HuH-7 (cell line): ENCODE results near the gene ADGRL3.

Experiments
- DNase-seq: peaks from one replicate; pipeline ENCODE4 v3.0.0; 2011; ENCODE audit warnings: low spot score

ADGRL3 gene

GRCh38 chr4:61200187-61200915, at the start of gene ADGRL3:
Gene ADGRL3 (plus strand): TSS chr4:61200326.
- DNase-seq = peak; percentile 15

- DNase-seq = no peak
These were observed 47.7 kb upstream of the ADGRL3 start for GRCh38 chr4:61152433-61152832.

DNA sequence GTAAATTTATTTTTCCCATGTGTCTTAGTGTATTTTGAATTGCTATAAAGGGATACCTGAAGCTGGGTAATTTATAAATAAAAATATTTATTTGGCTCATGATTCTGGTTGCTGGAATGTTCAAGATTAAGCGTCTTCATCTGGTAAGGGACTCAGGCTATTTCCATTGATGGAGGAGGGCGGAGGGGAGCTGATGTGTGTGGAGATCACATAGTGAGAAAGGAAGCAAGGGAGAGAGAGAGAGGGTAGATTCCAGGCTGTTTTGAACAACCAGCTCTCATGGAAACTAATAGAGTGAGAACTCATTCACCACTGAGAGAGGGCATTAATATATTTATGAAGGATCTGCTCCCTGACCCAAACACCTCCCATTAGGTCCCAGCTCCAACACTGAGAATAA, 39.6 kb upstream of the ADGRL3 start:
- no peak for DNase-seq

GRCh38 chr4:61162116-61162515, 38.0 kb upstream of the ADGRL3 start:
- no peak for DNase-seq

DNA sequence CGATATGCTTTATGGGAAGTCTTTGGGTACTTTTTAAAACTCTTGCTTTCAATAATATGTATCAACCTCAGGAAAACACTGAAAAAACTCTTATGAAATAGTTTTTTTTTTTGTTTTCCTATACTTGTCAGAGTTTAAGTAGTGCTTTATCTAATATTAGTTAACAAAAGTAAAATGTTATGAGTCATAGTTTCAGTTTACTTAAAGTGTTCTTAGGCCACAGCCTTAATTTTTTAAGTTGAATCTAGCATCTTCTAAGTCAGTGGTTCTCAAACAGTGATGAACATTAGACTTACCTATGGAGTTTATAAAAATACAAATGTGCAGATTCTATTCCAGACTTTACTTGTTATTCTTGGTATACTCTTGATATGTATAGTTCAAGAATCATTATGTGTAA, 26.3 kb upstream of the ADGRL3 start:
- no peak for DNase-seq

- no peak for DNase-seq
These were observed 24.6 kb upstream of the ADGRL3 start for GRCh38 chr4:61175495-61175894.

GRCh38 chr4:61177367-61177766, 22.8 kb upstream of the ADGRL3 start:
- no peak for DNase-seq

GRCh38 chr4:61180405-61180804, 19.7 kb upstream of the ADGRL3 start:
- no peak for DNase-seq

DNA sequence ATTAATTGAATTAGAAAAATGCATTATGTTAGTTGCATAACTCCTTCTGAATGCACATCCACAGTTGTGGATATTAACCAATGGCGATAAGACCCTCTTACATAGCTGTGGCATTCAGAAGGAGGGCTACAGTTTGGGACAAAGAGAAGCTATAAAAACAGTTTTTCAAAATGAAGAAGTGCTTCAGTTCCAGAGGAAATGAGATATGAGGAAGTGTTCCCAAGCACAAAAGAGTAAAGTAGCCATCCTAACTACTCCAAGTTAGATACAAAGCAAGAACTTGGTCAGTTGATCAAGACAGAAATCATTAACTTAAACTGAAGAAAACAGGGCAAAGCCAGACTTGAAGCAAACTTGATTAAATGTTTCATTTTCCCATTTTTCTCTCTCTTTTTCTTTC, 17.2 kb upstream of the ADGRL3 start:
- DNase-seq = no peak

DNA sequence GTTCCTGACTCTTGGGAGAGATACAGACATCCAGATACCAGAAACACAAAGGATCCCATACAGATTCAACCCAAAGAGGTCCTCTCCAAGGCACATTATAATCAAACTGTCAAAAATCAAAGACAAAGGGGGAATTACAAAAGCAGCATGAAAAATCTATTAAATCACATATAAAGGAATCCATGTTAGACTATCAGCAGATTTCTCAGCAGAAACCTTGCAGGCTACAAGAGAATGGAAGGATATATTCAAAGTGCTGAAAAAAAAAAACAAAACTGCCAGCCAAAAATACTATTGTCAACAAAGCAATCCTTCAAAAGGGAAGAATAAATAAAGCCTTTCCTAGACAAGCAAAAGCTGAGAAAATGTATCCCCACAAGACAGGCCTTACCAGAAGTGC, 14.8 kb upstream of the ADGRL3 start:
- DNase-seq = no peak

- DNase-seq = no peak
These were observed 7.7 kb upstream of the ADGRL3 start for GRCh38 chr4:61192392-61192791.

DNA sequence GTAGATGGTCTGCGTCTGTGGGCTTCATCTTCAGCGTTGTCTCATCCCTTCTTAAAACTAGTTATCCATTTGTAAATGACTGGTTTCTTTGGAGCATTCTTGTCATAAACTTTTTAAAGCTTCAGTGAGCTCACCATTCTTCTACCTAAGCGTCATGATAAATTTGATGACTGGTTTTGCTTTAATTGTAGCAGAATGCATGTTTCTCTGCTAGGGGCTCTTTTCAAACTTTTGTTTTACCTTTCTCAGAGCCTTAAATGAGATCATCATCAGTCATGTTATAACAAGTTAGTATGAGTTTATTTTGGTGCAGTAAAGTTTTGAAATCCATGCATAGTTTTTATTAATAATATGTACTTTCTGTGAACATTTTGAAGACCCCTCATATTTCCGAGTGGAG, 6.3 kb upstream of the ADGRL3 start:
- DNase-seq = no peak

- DNase-seq = no peak
These were observed 5.6 kb upstream of the ADGRL3 start for GRCh38 chr4:61194571-61194970.

DNA sequence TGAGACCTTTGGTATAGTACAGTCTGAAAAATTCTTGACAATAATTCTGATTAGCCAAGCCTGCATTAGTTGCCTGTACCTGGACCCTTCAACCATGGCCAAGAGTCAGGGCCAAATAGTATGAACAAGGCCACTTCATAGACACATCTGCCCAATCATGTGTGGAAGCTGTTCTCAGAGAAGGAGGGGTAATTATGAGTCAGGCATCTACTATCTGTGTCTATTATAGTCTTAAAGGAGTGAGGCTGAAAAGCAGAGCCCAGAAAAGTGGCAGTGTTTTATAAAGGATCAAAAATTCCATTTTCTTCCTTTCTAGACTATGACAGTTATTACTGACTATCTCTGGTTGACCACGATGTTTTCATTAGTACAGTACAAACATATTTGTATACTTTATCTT, 5.0 kb upstream of the ADGRL3 start:
- DNase-seq = no peak

DNA sequence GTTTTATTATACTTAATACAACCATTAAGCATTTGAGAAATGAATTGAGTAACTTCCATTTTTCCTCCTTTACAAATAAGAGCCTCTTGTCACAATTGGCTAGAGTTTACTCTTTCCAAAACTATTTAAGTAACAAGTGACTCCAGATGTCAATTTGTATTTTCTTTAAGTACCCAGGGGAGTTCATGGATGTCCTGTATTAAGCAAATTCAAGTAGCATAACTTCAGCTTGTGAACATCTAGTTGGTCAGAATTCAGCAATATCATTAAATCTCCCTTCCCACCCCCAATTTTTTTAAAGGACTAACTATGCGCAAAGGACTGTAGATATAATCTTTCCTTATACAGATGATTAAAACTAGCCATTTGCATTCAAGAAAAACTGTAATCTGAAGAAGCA, 1.4 kb upstream of the ADGRL3 start:
- no peak for DNase-seq

DNA sequence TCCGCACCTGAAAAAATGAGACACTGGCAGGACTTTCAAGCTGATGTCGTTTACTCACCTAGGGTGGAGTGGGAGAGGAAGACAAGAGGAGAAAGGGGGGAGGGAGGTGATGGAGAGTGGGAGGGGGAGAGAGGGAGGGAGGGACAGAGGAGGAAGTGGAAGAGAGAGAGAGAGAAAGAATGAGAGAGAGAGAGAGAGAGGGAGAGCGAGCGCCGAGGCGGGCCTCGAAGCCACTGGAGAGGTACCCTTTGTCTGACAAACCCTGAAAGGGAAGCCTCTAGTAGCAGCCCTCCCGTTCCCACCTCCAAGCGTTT, 296 bp upstream of the ADGRL3 start:
- DNase-seq = no peak

DNA sequence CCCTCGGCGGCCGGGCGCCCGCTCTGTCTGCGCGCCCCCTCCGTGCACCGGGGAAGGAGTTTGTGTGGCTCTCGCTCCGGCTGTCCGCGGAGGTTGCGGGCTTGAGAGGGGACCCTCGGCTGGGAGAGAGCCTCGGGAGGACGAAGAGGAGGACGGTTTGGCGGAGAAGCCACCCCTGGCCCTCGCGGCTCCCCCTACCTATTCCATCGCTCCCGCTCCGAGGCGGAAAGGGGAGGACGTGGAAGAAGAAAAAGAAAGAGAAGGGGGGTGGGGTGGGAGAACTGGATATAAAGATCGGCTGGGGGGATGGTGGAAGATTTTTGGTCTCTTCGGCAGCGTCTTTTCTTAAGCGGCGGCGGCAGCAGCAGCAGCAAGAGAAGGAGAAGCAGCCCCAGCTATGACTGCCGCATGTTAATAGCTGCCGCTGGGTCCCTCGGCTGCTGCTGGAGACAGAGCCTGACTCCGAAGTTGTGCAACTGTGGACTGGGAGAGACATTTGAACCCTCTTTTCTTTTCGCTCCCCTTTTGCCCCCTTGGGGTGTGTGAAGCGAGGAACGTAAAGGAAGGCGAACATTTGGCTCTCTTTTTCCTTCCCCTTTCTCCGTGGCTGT, 895 bp downstream of the ADGRL3 start:
- peak; percentile 23 for DNase-seq

DNA sequence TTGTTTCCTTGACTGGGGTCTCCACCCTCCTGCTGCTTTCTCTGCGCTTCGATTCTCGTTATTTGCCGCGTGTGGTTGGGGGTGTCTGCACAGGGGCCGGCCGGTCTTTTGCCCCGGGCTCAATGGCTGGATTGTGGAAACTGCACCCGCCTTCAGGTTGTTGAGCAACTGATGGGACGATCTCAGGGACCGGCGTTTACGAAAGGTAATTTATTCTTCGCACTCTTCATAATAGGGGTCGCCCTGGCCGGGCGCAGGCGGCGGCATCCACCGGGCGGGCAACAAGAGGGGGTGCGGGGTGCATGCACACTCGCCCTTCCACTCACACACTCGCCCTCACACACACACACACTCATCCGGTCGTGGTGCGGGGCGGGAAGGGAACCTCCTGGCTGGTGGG, 1.4 kb downstream of the ADGRL3 start:
- peak; percentile 19 for DNase-seq

- DNase-seq = peak; percentile 16
These were observed 2.0 kb downstream of the ADGRL3 start for GRCh38 chr4:61201961-61202637.

GRCh38 chr4:61202638-61203435, 2.7 kb downstream of the ADGRL3 start:
- peak; percentile 21 for DNase-seq

- DNase-seq = no peak
These were observed 3.3 kb downstream of the ADGRL3 start for GRCh38 chr4:61203436-61203790.

GRCh38 chr4:61204353-61205060, 4.4 kb downstream of the ADGRL3 start:
- DNase-seq = no peak
